Esophagus mucosa (tissue), 1 donor: ENCODE data around the gene CCL24. TPM values are rescaled to one million over a fixed set of nuclear protein-coding genes. Genes with fewer than 3 reads are reported as not detected.
A peak's percentile ranks its signal among the peaks of the same experiment; 100 is the strongest.
"Not testable (repeated sequence)": the region's sequence is repeated elsewhere in the genome, so short reads cannot be mapped to it uniquely, and the experiment has no call there.

ENCODE experiments used
- ATAC-seq: fragments of 200-7000 bp; cut with Tn5 transposase; one replicate; pipeline ENCODE4 v1.9.1; 2020
- total RNA-seq: library from RNA; stranded (reverse); gene quantifications from one replicate; pipeline ENCODE4 v1.2.4, GENCODE V29; 2023
- donor health status: DM: yes; HTN: yes; CAD: no.

CCL24 gene
- total RNA-seq, 1 donor from 2014 or later = 0.56 TPM

DNA sequence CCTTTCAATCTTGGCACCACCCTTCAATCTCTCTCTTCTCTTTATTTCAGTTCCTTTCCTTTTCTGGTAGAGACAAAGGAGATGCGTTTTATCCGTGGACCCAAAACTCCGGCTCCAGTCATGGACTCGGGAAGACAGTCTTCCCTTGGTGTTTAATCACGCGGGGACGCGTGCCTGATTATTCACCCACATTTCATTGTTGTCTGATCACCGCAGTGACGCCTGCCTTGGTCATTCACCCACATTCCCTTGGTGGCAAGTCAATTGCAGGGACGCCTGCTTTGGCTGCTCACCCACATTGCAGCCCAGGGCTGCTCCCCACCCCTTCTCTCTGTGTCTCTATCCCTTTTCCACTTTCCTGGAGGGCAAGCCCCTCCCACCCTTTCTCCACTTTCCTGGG, 34.1 kb downstream of the CCL24 start:
- not testable (repeated sequence) for ATAC-seq

DNA sequence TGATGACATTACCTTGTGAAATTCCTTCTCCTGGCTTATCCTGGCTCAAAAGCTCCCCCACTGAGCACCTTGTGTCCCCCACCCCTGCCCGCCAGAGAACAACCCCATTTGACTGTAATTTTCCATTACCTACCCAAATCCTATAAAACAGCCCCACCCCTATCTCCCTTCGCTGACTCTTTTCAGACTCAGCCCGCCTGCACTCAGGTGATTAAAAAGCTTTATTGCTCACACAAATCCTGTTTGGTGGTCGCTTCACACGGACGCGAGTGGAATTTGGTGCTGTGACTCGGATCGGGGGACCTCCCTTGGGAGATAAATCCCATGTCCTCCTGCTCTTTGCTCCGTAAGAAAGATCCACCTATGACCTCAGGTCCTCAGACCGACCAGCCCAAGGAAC, 34.6 kb downstream of the CCL24 start:
- ATAC-seq = not testable (repeated sequence)

DNA sequence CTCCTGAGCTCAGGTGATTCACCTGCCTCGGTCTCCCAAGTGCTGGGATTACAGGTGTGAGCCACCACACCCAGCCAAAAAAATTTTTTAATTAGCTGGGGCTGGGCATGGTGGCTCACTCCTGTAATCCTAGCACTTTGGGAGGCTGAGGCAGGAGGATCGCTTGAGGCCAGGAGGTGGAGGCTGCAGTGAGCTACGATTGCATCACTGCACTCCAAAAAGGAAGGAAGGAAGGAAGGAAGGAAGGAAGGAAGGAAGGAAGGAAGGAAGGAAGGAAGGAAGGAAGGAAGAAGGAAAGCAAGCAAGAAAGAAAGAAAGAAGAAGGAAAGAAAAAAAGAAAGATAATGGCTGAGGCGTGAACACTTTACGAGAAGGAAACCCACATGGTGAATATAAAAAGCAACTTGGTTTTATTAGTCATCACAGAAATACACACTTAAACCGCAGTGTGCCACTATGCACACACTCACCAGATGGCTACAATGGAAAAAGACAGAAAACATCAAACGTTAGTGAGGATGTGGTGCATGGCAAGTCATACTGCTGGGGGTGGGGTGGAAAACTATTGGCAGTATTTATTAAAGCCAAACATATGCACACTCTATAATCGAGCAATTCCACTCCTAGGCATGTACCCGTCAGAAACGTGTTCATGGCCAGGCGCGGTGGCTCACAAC, 37.2 kb downstream of the CCL24 start:
- peak; percentile 60 for ATAC-seq

DNA sequence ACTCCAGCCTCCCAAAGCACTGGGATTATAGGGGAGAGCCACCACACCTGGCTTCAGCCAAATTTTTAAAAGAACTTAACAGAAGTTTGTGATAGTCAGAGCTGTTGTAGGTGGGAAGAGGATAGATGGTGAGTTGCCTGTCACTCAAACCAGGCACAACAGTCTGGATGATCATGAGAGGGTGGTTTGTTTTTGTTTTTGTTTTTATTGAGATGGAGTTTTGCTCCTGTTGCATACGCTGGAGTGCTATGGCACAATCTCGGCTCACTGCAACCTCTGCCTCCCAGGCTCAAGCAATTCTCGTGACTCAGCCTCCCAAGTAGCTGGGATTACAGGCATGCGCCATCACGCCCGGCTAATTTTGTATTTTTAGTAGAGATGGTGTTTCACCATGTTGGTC, 39.6 kb downstream of the CCL24 start:
- not testable (repeated sequence) for ATAC-seq

DNA sequence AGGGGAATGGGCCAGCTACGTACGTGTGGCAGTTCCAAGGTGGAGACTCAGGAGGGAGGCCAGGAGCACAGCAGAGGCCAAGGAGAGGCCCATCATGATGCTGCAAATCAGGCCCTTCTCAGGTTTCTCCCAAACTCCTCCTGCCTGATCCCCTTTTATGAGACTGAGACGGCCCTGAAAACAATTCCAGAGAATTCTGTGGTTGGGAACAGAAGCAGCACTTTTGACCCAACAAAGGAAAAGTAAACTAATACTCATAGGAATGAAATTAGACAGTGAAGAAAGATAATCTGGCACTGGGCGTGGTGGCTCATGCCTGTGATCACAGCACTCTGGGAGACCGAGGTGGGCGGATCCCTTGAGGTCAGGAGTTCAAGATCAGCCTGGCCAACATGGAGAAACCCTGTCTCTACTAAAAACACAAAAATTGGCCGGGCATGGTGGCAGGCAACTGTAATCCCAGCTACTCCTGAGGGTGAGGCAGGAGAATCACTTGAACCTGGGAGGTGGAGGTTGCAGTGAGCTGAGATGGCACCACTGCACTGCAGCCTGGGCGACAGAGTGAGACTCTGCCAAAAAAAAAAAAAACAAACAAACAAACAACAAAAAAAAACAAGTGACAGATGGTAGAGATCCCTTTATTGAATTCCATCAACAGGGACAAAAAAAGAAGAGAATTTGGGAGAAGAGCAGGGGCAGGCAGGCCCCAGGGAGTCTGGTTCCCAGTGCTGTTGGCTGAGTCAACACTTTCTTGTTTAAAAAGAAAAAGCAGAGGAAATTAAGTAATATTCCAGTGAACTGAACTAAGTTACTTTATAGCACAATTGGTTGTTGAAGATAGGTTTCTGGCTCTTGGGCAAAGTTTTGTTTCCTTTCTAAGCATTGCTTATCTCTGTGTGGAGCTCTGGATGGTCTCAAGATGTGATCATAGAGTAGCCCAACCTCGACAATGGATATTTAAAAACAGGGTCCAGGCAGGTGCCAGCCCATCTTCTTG, 41.2 kb downstream of the CCL24 start, which contains the start of gene CCL26:
Gene CCL26, minus strand, starts transcription at position 131 of the 997 bp plus-strand sequence. Its CDS starts 35 bp downstream, at position 96.
- peak; percentile 56 for ATAC-seq

DNA sequence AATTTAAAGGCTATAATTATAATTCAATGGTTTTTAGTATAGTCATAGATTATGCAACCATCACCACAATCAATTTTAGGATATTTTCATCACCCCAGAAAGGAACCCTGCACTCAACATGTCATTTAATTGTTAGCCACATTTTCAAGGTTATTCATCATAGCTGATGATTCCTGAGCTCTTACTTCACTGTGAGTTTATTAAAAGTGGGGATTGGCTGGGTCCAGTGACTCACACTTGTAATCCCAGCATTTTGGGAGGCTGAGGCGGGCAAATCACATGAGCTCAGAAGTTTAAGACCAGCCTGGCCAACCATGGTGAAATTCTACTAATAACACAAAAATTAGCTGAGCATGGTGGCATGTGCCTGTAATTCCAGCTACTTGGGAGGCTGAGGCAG, 42.4 kb downstream of the CCL24 start:
- peak; percentile 51 for ATAC-seq

DNA sequence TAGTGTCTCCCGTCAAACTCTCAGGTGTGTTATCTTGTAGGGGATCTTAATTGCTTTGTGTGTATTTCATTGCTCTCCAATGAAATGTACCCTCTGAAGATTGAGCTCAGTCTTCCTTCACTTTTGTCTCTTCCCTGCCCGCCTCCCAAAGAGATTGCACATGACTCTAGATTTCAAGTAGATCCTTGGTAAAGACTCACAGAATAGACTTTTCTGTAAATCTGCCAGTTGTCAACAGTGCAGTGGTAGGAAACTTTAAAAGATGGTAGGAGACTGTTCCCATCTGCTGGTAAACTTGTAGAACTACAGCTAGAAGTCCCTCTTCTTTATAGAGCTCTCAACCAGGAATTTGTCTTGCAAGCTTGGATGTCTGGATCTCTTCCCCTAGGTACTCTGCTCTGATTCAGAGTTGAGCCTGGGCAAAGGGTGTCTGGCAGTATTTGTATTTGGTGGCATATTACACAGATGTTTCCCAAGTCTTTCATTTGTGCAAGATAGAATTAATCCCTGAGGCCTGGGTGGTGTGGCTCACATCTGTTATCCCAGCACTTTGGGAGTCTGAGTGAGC, 51.2 kb downstream of the CCL24 start:
- peak; percentile 88 for ATAC-seq

DNA sequence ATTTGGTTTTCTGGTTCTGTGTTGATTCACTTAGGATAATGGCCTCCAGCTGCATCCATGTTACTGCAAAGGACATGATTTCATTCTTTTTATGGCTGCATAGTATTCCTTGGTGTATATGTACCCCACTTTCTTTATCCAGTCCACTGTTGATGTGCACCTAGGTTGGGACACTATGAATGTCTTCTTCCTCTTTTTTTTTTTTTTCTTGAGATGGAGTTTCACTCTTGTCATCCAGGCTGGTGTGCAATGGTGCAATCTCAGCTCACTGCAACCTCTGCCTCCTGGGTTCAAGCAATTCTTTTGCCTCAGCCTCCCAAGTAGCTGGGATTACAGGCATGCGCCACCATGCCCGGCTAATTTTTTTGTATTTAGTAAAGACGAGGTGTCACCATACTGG, 51.8 kb downstream of the CCL24 start:
- ATAC-seq = not testable (repeated sequence)

Other genes starting within 250 kb of the CCL24 start
- 5.4 TPM for gene HIP1, start 74.9 kb downstream of the CCL24 start, total RNA-seq
- gene CCL26, start 41.6 kb downstream of the CCL24 start, total RNA-seq = not detected
- 37.5 TPM for gene RHBDD2, start 65.2 kb upstream of the CCL24 start, total RNA-seq
- gene POR, start 101.3 kb upstream of the CCL24 start, total RNA-seq = 137 TPM
- gene TMEM120A, start 180.8 kb upstream of the CCL24 start, total RNA-seq = 33.9 TPM
- gene STYXL1, start 234.2 kb upstream of the CCL24 start, total RNA-seq = 37.6 TPM
- gene MDH2, start 234.3 kb upstream of the CCL24 start, total RNA-seq = 204 TPM